ENCODE measurements around the gene LPIN3.

LPIN3 gene

DNA sequence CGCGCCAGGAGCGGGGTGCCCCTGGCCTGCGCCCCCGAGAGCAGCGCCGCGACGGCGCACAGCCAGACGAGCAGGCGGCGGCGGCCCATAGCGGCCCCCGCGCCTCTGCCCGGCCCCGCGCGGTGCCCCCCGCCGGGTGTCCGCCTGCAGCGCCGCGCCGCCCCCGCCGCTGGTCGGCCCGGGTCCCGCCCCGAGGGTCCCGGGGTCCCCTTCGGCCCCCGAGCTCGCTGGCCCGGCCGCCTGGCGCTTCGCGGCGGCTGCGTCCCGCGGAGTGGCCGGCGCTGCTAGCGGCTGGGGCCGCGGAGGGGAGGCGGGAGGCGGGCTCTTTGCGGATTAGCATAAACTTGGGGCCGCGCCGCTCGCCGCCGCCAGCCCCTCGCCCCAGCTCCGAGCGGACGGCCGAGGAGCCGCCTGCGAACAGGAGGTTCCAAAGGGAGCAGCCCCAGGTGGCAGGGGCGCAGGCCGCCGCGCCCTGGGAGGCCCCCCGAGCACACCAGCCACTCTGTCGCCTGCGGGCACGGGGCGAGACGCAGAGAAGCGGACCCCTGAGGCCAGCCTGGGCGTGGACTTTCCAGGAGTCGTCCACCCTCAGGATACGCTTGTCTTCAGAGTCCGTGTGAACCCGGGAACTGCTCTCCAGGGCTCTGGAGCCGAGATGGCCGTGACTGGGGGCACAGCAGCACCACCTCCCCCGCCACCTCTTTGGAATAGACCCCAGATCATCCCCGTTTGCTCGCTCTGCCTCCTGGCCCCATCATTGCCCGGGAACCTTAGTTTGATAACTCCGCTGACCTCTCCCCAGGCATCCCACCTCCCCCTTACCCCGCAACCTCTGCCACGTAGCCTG lies 26.1 kb downstream of the LPIN3 start, which contains the start of gene EMILIN3:
EMILIN3 (minus strand) TSS at position 273 of the 847 bp plus-strand sequence; CDS start at position 89, 184 bp downstream.
- DNase-seq (ENCODE audit: low spot score), result no peak

DNA sequence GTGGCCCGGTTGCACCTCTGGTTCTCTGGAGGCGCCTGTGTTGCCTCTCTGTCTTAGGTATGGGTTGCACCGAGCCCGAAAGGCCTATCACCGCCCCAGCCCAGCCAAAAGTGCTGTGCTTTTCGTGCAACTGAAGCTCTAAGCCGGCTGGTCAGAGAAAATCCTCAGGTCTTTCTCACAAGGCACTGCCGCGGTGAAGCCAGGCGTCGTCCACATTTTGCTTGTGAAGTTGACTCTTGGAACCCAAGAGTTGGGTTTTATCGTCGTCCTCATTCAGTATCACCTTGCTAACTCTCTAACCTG lies 26.7 kb downstream of the LPIN3 start:
- no peak for DNase-seq (ENCODE audit: low spot score)

DNA sequence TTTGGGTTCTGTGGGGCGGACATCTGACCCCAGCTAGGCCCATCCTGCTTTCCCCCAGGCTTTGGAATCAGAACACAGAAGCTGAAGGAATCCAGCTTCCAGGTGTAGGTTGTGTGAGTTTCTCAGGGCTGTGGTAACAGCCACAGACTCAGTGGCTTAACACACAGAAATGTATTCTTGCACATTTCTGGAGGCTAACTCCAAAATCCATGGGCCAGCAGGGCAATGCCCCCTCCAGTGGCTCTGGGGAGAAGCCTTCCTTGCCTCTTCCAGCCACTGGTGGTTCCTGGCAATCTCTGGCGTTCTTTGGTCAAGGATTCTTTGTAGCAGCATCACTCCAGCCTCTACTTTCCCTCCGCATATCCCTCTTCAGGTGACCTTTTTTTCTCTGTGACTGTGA lies 27.3 kb downstream of the LPIN3 start:
- DNase-seq (ENCODE audit: low spot score), result no peak

DNA sequence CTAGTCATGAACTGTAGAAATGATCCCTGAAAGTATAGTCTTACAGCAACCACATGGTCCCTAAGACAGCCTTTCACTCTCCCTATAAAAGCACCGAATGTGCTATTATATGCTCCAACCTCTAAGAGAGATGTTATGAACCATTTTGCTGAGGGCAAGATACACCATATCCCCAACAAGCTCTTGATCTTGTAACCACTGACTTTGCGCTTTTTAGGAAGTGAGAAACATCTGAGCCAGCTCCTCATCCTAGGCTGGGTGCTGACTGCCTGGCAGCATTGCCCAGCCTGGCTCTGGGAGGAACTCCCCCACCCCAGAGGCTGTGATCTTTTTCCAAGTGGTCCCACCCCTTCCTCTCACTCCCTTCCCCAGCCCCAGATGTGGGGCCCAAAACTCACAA lies 29.1 kb downstream of the LPIN3 start:
- DNase-seq (ENCODE audit: low spot score), result no peak

DNA sequence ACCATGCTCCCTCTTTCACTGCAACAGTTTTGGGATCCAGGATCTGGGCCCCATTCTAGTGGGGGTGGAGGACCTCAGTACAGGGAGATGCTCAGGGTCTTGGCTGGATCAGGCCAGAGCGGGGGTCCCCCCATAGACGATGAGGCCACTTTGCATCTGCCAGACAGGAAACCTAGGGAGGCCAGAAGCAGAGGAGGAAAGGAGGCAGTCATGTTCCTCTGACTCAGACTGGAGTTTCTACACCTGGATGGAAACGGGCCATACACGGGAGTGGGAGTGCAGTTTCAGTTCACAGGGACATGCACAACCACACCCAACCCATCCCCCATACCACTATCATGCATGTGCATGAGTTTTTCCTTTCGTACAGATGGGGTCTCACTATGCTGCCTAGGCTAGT lies 29.6 kb downstream of the LPIN3 start:
- DNase-seq (ENCODE audit: low spot score), result no peak

DNA sequence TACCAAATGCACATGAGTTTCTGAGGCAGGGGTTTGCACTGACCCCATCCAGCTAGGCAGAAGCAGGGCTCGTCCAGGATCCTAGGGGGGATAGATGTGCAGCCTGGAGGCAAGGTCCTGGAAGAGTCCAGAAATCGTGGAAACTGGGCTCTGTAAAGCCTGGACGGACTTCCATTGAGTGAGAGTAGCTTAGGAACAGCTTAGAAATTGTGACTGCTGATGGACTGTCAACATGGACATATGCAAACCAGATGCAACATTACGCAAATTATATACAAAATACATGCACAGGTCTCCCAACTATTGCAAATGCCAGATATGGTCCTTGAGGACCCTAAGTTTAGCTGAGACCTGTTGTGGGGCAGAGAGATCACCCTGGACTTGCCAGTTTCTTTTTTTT lies 30.8 kb downstream of the LPIN3 start:
- no peak for DNase-seq (ENCODE audit: low spot score)

DNA sequence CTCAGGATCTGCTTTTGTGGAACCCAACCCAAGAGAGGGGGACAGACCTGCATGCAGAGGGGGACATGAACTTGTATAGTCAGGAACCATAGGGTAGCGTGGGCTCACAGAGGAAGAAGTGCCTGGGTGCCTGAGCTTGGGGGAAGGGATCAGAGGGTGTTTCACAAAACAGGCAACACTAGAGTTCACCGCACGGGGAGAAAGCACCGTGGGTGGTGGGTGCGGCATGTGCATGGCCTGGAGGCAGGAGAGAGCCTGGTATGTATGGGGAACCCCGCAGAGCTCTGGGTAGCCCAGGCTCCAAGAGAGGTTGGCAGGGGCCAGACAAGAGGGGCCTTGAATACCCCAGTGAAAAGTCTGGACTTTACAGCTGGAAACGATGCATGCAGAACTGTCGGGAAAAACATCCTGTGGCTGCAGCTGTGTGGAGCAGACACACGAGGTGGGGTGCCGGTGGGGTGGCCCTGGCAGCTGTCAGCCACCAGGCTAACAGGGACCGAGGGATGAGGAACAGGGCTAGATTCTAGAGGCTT lies 32.7 kb downstream of the LPIN3 start:
- DNase-seq (ENCODE audit: low spot score), result no peak

DNA sequence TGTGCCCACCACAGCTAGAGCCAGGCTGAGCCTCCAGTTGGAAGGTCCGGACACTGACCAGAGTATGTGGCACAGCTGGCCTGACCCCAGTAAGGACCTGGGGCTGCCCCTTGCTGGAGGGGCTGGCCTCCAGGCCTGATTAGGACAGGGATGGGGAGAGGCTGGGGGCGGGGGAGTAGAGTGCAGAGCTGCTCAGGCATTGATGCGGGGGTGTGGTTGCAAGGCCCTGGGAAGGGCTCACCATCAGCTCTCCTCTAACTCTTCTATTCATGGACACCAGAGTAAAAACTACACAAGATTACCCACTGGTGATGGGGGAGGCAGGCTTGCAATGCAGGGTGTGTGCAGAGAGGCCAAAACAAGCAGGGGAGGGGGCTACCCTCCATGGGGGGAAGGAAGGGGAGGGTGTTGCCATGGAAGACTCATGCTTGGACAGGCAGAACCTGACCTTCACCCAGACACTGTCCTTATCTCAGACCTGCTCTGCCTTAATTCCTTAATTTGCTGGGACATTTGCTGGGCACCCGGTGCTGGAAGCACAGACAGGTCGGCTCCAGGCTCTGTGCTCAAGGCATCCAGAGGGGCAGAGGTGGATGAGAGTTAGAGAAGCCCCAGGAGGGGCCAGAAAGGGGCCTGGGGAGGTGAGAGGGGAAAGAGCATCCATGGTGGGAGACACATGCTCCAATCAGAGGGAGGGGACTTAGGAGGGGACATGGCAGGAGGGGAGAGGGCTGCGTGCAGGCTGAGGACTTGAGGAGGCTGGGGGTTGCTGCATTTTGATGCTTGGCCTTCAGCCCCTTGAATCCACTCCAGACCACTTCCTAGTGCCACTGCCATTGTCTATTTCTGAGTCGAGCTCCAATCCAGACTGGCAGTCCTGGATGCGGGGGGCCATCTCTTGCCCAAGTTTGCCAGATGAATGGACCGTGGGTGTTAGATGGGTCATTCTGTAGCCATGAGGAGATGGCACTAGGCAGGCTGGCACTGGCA lies 33.6 kb downstream of the LPIN3 start:
- no peak for DNase-seq (ENCODE audit: low spot score)

DNA sequence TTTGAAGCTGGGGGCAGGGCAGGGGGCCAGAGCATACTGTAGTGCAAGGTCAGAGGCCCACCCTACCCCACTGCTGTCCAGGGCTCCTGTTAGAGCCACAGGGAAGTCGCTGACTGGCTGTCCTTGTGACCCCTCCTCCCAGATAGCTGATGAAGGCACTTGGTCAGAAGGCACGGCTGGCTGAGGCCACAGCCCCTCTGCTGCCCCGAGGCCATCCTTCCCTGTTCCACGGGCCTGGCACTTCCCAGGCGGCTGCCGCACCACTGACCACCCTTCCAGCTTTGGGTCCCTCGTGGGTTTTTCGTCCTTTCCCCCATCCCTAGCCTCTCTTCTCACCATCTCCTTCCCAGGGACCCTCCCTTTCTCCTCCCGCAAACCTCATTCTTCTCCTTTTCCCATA lies 35.2 kb downstream of the LPIN3 start:
- DNase-seq (ENCODE audit: low spot score), result no peak

DNA sequence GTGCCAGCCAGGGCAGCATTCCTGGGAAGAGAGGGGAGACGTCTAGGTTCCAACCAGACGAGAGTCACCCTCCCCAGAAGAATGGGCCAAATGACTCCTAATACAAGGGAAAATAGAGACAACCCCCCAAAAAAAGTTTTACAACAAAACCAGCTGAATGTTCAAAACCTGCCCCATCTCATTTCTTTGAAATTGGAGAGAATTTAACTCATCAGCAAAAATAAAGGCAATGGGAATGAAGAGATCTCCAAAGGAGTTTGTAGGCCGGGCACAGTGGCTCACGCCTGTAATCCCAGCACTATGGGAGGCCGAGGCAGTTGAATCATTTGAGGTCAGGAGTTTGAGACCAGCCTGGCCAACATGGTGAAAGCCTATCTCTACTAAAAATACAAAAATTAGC lies 35.7 kb downstream of the LPIN3 start:
- DNase-seq (ENCODE audit: low spot score), result no peak

DNA sequence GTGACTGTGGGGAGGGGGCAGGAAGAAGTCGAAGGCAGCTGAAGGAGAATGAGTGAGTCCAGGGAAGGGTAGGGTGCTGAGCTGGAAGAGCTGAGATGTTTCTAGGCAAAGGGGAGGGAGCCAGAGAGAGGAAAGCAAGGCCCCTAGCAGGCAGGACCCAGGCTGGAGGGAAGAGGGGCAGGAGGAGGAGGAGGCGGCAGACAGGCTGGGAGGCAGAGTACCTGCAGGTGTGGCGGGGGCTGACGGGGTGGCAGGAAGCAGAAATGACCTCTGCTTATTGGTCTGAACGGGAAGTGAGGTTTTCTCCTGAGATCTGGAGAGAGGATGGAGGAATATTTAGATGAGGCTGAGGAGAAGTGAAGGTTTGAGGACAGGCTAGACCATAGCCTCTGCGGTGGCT lies 36.7 kb downstream of the LPIN3 start:
- DNase-seq (ENCODE audit: low spot score), result no peak

DNA sequence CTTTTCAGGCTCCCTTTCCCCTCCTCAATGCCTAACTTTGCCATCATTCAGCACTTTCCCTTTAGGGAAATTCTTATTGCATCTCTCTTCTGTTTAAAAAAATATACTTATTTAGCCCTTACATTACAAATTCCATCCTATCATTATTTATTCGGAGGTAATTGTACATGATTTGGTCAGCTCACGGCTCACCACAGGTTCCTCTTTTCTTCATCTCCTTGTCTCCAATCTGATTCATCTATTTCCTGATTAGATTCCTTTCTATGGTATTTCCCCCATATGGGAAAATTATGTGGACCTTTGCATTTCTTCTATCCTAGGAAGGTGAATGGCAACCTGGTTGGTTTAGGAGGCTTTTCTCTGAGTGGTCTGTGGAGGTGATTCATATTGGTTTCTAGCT lies 38.9 kb downstream of the LPIN3 start:
- no peak for DNase-seq (ENCODE audit: low spot score)

DNA sequence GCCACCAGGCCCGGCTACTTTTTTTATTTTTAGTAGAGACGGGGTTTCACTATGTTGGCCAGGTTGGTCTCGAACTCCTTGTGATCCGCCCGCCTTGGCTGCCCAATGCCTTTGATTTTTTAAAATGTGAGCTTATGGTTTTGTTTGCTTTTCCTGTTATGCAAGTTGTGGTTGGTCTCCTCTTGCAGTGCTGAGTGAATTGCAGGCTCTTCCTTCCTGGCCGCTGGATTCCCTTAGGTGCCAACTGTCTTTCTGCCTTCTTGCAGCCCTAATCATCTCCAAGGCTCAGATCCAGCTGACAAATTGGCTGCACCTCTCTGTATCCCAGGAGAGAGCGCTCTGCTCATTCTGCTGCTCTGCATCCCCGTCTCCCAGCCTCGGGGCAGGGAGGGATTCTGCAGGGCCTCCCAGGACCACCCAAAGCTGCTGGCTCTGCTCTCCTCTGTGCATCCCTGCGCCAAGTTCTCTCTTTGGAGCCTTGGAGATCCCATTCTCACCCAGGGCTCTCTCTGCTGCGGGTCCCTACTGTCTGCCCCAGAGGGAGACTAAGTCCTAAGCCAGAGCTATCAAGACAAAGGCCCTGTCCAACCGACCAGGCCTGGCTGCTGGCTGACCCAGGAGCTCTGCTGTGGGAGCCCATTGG lies 40.1 kb downstream of the LPIN3 start:
- DNase-seq (ENCODE audit: low spot score), result no peak

DNA sequence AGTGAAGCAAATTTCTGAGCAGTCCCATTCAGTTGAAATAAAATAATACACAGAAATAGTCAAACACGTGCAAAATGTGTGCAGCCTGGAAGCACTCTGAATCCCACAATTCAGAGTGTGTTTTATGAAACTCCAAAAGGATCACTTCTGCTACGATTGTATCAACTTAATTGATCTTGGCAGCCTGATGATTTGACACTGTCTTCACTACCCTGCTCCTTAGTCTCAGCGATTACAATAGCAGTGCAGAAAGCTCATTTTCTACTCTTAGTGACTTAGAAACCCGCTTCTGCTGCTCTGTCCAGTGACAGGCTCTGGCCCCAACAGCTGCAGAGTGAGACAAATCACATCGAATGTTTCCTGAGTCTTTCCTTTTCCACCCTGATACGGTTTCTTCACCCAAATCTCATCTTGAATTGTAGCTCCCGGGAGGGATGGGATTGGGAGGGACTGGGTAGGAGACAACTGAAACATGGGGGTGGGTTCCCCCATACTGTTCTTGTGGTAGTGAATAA lies 42.2 kb downstream of the LPIN3 start:
- DNase-seq (ENCODE audit: low spot score), result no peak

DNA sequence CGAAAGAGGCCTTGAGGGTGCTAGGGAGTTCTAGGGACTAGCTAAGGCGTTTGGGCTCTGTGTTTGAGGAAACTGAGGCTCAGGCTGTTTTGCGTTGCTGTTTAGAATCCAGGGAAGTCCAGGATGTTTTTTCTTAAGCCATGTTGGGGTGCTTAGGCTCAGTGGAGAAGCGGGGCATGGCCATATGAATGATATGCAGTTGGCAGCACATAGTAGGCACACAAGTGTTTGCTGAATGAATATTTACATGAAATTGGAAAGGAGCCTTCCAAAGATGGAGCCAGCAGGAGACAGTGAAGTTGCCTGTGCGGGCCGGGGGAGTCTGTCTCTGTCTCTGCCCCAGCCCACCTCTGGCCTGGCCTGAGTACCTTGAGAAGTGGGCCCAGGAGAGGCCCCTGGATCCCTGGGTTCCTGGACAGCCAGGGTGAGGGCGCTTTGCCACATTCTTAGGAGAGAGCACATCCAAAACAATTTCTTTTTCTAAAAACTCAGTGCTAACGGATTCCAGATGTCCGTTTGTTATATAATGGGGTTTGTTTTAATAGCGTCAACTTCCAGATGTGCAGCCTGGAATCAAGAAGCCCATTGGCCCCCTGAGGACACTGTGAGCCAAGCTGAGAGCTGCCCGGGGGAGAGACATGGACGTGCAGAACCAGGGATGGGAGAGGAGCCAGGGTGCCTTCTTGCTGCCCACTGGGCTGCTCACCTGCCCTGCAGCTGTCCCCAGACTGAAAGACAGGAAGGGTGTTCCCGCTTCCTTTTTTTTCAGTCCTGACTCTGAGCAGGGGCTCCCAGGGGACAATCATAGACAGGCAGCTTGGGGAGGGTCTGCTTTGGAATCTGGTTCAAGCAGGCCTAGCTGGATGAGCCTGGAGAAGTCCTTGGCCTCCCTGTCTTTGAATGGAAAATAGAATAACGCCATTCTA lies 46.1 kb downstream of the LPIN3 start:
- DNase-seq (ENCODE audit: low spot score), result no peak

DNA sequence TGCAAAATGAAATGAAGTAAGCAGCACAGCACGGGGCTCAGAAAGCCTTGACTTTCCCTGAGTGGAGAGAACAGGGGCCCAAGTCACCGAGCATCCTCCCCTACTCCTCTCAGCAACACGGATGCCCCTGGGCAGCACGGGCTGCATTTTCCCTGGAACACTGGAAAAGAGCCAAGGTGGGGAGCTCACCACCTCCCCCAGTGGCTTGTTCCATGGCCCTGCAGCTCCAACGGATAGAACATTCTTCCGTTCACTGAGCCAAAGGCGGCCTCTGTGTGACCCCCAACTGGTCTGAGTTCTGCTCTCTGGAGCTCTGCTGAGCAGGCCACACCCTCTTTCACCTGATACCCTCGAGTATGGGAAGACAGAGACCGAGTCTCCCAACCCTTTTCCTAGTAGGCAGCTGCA lies 46.8 kb downstream of the LPIN3 start:
- DNase-seq (ENCODE audit: low spot score), result no peak

DNA sequence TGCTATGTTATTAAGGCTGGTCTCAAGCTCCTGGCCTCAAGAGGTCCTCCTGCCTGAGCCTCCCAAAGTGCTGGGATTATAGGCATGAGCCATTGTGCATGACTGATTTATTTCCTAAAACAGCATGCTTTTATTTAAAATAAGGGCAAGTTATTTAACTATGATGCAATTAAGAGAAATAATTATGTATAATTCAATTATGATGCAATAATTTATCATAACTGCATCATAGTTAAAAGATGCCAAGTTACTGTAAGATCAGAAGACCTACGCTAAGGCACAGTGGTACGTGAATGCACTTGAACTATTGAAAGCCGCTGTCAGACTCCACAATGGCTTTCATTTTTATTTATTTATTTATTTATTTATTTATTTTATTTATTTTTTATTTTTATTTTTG lies 50.3 kb downstream of the LPIN3 start:
- no peak for DNase-seq (ENCODE audit: low spot score)

DNA sequence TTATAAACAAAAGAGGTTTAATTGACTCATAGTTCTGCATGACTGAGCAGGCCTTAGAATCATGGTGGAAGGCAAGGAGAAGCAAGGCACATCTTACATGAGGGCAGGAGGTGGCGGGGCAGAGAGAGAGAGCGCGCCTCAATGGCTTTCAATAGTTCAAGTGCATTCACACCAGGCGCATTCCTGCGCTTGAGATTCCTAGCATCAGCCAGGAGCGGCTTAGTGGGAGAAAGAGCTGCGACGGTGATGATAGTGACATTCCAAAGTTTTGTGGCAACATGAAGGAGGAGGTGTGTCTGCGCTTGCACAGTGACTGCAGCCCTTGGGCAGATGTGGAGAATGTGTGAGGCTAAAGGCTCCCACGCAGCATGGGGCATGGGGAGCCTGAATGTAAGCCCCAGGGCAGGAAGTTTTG lies 51.0 kb downstream of the LPIN3 start:
- DNase-seq (ENCODE audit: low spot score), result no peak

DNA sequence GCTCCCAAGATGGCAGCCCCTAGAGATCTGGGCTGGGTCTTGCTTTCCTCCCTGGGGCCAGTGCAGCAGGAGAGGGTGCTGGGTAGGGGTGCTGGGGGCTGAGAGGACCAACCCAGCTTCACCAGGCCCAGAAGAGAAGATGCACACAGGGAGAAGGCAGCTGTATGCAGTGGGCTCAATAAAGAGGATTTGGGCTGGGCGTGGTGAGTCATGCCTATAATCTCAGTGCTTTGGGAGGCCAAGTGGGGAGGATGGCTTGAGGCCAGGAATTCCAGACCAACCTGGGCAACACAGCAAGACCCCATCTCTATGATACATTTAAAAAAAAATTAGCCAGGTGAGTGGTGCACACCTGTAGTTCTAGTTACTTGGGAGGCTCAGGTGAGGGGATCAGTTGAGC lies 51.7 kb downstream of the LPIN3 start:
- DNase-seq (ENCODE audit: low spot score), result no peak

DNA sequence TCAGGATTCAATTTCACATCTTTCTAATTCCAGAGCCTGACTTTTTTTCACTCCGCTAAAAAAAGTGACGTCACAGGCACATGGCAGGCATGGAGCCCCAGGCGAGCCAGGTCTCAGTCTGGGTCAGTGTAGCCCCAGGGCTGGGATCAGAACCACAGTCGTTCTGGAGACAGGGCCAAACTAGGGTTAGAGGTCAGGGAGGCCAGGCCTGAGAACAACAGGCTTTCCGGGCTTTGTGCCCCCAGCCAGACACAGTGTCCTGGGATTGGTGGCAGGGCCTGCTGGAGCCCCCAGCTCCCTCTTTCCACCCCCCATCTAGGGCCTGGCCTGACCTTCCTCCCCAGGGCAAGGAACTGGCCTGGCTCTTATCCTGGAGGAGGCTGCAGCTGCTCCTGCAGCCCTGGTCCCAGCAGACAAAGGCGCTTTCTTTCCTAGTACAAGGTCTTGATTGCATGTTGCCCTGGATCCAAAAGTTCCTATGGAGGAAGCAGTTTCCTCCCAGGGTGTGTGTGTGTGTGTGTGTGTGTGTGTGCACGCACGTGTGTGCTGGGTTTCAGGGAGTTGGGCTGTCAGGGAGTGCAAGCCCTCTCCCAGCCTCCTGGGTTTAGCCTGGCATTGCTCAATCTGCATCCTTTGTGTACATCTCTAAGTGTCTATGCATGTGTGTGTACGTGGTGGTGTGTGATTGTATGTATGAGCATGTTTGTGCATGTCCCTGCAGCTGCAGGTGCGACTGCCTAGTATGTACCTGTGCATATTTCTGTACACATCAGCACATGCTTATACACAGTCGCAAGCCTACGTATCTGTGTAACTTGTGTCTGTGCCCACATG lies 52.5 kb downstream of the LPIN3 start:
- DNase-seq (ENCODE audit: low spot score), result no peak

Data from CD4-positive, alpha-beta T cell treated with Interleukin-15 for 4 hours (primary cell).